Measurements from ENCODE around the gene PSMG3.

The PSMG3 gene, protein sequence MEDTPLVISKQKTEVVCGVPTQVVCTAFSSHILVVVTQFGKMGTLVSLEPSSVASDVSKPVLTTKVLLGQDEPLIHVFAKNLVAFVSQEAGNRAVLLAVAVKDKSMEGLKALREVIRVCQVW

DNA sequence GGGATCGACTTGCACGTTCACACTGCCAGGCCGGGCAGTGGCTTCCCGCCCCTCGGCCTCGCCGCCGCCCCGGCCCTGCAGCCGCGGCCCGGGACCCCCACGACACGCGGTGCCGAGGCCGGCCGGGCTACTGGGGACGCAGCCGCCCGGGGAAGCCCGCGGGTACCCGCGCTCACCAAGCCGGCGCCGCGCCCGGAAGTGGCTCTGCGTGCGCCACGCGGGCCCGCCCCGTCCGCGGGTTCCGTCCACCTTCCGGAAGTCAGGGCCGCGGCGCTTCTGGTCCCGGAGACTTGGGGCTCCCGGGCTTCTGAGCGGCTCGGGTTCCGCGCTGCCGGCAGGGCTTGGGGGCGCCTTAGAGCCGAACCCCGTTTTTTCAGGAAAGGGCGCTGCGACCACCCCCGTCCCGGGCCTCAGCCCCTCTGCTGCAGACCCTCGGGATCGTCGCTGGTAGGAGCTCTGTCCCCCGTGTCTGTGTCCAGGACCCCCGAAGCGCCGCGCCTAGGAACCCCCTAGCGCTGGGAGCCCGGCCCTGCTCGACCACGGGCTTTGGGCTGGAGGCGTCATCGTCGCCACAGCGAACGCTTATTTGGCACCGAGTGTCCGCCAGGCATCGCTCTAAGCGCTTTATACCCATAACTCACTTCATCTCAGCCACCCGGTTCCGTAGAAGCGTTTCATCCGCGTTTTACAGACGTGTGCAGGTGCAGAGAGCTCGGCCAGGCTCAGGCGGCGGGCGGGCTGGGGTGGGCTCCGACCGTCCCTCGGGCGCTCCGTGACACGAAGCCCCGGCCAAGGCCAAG lies at the start of gene PSMG3:
Gene PSMG3, minus strand, starts transcription at position 200 of the 800 bp plus-strand sequence. CDS start 693 bp downstream, outside the sequence.
- peak; percentile 63 to 95 for DNase-seq

DNA sequence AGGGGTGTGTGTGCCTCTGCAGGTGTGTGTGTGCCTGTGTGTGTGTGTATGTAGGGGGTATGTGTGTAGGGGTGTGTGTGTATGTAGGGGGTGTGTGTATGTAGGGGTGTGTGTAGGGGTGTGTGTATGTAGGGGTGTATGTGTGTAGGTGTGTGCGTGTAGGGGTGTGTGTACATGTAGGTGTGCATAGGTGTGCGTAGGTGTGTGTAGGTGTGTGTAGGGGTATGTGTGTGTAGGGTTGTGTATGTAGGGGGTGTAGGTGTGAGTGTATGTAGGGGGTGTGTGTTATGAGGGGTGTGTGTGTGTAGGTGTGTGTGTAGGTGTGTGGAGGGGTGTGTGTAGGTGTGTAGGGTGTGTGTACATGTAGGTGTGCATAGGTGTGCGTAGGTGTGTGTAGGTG lies 48.6 kb upstream of the PSMG3 start:
- DNase-seq: no peak

DNA sequence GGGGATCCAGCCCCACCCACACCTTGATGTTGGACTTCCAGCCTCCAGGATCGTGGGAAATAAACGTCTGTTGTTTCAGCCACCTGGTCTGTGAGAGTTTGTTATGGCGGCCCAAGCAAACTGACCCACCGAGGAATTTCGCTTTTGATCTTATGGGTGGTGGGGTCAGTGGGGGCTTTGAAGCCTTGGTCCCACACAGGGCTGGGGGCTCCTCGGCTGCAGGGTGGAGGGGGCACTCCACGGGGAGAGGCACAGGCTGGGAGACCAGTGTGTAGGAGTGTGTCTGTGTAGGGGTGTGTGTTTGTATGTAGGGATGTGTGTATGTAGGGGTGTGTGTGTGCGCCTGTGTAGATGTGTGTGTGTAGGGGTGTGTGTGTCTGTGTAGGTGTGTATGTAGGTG lies 48.1 kb upstream of the PSMG3 start:
- no peak for DNase-seq

DNA sequence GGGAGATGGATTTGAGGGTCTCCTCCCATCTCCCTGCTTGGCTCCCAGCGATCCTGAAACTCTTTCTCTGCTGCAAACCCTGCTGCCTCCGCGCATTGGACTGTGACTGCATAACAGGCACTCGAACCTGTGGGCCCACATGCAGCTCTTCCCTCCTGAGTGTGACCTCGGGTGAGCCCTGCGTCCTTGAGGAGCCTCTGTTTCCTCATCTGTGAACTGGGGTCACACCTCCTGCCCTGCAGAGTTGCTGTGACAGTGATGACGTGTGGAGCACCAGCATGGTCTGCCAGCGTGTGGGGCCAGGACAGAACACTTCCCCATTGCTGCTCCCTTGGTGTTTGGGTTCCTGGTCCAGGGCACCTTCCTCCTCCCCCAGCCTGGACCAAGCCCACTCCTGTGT lies 46.9 kb upstream of the PSMG3 start:
- no peak for DNase-seq

DNA sequence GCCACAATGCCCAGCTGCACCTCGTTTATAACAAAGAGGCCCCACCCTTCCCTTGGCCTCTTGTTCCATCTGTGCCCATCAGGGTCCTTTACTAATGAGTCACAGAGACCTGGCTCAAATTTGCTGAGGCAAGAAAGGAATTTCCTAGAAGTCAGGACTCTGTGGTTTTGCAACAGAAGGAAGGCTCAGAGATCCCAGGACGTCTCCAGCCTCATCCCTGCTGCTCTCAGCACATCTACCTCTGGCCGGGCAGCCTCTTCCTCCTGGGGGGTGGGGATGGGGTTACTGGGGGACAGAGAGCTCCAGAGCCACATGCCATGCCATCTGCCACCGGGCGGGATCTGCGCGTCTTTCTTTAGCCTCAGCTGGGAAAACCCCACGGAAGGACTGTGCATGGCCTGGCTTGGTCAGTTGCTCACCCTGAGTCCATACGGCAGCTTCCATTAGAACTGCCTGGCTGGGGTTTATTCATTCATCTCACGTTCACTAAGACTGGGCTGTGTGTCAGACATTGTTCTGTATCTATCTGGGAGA lies 41.9 kb upstream of the PSMG3 start:
- DNase-seq: no peak

DNA sequence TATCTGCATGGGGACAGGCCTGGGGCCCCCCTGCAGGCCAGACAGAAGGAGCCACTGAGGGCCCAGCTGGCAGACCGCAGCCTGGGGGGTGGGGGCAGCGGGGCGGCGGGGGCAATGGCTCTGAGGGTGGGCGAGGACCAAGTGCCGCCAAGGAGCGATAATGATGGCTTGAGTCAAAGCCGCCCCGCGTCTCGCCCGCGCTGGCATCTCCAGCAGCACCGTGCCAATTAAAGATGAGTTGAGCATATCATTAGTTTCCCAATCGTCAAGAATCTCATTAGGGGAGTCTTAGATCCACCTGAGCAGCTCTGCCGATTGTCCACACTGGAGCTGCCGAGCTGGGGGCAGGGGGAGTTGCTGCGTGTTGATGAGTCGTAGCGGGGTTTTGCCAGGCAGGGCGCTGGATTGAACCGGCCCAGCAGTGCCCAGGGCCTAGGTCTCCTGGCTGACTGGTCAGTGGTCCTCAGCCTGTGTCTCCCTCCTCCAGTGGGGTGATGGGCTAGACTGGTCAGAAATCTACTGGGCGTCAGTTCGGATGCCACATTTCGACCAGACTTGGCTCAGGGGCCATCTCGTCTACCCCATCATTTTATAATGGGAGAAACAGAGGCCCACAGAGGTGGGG lies 41.0 kb upstream of the PSMG3 start:
- DNase-seq: no peak

DNA sequence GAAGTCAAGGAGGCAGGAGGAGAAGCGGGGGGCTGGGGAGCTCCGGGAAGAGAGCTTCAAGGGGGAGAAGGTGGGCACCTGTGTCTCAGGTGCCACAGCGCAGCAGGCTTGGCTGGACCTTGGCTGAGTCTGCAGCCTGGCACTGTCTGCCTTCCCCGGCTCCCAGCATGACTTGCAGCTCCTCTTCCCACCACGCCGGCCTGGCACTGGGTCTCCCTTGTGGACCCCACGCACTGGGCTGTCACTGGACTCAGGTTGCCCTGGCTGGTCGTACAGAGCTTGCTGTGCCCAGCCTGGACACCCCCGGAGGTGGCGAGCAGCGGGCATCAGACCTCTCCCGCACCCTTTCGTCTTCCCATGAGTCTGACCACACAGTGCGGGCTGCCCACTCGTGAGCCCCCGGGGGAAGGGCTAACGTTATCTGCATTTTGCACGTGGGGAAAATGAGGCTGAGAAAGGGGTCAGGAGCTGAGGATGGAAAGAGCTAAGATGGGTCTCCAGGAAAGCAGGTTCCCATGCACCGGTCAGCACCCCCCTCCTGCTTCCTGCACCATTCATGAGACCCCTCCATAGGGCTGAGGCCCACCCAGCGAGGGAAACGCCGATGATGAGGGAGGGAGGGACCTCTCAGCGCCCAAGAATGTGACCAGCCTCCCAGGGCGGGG lies 40.3 kb upstream of the PSMG3 start:
- DNase-seq: no peak

DNA sequence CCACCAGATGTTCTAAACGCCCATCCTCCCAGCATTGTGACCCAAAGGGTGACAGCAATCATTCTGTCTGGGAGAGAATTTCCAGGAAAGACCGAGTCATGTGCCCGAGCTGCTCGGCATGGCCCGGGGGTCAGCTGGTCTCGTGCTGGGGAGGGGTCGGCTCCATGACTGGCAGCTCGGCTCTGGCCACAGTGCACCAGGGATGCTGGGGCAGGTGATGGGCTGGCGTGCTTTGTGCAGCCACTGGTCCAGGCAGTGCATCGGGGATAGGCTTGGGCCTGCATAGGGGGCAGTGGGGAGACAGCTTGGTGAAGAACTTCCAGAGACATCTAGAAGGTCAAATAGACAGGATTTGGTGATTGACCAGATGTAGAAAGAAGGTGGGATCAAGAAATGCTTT lies 39.2 kb upstream of the PSMG3 start:
- DNase-seq: no peak

DNA sequence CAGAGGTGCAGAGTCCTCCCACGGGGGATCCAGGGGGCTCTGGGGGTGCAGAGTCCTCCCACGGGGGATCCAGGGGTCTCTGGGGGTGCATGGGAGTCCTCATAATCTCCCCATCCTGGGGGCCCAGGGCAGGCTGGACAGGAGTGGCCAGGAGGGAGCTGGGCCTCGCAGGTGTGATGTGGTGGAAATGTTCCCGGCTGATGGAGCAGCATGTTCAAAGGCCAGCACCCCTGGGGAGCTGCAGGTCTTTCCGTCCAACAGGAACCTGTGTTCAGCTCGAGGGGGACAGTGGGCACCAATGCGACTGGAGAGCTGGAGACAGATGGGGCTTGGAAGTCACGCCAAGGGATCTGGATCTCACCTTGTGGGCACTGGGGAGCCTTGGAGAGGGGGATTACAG lies 38.5 kb upstream of the PSMG3 start:
- no peak for DNase-seq

DNA sequence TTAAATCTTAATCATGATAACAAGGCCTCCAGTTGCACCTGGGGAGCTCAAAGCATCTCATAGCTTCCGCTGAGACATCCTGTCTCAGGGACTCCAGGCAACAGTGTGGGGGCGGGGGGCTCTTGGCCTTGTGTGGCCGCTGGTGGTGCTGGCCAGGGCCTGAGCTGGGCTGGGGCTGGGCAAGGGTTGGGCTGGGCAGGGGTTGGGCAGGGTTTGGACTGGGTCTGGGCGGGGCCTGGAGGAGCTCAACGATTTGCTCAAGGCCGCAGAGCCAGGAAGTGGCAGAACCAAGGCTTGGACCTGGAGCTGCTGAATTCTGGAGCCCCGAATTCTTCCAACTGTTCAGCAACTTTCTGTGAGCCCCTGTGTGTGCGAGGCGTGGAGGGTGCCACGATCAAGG lies 37.9 kb upstream of the PSMG3 start:
- no peak for DNase-seq

DNA sequence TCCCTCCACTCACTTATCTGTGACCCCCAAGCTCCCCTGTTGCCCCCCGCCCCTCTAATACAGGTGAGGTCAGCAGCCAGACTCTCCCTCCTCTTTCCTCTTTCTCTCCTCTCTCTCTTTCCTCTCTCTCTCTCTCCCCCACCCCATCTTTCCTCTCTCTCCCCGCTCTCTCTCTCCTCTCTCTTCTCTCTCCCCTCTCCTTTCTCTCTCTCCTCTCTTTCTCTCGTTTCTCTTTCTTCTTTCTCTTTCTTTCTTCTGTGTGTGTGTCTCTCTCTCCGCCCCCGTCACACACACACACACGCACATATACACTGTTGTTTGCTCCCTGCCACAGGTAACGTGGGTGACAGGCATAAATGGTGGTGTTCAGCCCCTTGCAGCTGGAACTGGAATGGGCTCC lies 37.2 kb upstream of the PSMG3 start:
- DNase-seq: no peak

DNA sequence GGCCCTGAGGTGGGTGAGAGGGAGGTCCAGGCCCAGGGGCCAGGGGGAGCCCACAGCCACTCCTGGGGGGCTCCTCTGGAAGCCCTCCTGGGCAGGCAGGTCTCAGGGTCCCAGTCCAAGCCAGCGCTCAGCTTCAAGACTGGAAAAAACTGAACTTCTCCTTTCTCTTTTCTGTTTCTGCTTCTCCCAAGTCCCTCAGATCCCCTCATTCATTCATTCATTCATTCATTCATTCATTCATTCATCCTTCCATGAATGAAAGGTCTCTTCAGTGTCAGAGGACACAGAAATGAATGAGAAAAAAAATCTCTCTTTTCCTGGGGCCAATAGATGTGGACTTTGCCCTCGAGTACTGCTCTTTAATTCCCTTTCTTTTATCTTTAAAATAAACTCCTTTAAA lies 34.6 kb upstream of the PSMG3 start:
- no peak for DNase-seq

DNA sequence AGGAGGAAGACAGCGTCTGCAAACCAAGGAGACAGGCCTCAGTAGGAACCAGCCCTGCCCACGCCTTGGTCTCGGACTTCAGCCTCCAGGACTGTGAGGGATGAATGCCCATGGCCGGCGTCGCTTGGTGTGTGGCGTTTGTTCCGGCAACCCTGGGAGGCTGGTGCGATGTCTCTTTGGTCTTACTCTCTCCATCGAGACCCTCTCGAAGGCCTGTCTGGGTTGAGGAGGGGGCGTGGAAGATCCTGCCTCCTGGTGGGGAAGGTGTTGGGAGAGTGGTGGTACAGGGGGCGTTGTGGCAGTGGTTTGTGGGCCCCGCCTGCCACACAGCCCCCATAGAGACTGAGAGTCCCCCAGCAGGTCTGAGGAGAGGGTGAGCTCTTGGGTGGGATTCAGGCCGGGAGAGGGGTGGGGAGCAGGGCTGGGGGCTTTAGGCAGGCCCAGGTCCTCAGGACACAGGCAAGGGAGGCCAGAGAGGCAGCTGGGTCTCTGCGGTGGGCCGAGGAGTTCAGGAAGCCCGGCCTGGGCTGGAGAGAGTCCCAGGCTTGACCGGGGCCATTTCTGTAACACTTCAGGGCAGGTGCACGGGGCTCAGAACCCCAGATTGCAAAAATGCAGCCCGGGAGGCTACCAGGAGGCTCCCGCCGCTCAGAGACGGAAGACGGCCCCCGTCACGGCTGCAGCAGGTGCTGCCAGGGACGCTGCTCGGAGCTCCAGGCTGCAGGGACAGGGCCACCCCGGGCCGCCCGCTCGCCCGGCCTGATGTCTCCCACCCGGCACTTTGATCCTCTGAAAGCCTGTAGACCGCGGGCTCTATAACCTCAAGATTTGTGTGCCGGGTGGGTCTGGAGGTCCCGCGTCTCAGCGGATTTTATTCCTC lies 33.8 kb upstream of the PSMG3 start:
- no peak for DNase-seq

DNA sequence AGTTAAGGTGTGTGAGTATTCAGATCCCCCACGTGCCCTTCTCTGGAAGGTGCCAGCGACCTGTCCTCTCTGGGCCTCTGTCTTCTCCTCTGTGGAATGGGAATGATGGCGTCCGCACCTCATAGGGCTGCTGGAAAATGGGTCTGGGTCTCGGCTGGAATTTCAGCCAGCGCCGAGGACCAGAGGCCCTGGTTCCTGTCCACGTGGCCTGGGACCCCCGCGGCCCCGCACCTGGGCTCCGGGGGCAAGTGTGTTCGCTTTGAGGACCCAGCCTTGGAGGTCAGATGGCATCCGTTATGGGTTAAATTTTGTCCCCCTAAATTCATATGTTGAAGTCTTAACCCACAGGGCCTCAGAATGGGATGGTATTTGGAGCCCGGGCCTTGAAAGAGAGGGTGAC lies 32.6 kb upstream of the PSMG3 start:
- DNase-seq: no peak

DNA sequence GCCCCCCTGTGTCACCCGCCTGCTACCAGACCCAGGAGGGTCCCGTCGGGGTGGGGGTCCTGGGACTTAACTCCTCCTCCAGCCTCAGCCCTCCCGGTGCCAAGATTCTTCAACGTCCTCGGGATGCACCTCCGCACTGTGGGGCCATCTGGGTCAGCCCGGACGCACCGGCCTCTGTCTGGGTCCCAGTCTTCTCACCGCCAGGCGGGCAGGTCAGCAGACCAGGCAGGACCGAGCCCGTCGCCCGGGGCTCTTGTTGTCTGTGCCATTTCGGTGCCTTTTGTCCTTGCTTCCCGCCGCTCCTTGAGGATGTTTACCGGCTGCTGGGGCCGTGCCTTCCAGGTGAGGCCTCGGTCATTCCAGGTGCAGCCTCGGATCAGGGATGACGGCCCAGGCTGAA lies 32.1 kb upstream of the PSMG3 start:
- no peak for DNase-seq

DNA sequence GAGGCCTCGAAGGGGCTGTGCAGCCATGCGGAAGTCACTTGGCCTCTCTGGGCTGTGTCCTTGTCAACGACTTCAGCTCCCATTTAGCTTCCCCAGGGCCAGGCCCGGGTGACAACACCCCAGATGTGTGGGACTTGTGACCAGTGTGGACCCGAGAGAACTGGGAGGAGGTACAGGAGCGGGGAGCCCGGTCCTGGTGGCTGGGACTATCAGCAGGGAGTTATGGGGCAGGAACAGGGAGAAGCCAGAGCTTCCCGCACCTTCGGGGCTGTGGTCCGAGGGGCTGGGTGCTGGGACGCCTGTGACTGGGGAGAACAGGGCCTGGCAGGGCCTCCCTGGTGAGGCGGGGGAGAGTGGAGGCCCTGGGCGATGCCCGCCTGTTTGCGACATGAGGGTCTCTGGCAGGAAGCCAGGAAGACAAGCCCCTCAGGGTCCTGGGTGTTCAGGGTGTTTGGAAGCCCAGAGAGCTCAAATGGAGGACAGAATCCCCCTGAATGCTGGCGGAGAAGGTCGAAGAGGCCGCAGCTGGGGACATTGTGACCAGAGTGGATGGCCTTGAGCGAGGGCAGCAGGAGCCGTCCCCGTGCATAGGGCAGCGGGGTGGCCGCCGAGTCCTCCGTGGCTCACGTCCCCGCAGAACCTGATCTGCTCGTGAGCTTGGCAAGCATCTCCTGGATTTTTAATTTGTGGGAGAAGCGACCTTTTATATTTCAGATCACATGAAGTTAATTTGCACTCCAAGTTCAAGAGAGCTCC lies 30.0 kb upstream of the PSMG3 start:
- no peak for DNase-seq

DNA sequence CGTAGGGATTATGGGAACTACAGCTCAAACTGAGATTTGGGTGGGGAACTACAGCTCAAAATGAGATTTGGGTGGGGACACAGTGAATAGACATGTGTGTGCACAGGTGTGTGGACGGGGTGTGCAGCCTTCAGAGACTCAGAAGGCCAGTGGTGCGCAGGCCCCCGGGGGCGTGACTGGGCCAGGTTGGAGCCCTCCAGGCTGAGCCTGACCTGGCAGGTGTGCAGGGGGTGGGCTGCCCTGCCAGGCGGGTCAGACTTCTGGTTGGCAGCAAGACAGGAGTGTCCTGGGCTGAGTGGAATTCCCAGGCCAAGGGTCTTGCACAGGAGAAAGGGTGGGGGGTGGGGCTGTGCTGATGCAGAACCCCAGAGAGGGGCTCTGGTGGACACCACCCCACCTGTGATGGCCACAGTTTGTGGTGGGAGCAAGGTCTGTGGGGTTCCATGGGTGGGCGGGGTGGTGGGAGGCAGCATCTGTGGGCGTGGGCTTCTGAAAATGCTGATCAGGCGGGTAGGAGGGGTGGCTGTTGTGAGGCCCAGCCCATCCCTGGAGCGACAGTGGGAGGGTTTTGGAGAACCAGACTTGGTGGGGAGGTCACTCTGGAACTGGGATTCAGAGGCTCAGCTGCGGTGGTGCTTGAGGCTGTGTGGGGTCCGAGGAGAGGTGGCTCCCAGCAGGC lies 29.3 kb upstream of the PSMG3 start:
- DNase-seq: no peak

DNA sequence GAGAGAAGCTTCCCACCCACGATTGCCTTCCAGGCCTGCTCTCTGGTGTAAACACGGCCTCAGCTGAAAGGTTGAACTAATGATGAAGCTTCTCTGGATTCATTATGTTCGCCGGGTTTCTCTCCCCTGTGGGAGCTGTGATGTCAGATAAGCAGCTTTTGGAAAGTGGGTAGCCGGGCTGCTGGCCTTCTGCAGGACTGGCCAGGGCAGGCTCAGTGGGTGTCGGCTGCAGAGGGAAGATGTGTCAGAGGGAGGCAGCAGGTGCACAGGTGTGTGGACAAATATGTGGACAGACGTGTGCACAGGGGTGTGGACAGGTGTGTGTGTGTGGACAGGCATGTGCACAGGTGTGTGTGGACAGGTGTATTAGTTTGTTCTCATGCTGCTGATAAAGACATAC lies 28.5 kb upstream of the PSMG3 start:
- no peak for DNase-seq

DNA sequence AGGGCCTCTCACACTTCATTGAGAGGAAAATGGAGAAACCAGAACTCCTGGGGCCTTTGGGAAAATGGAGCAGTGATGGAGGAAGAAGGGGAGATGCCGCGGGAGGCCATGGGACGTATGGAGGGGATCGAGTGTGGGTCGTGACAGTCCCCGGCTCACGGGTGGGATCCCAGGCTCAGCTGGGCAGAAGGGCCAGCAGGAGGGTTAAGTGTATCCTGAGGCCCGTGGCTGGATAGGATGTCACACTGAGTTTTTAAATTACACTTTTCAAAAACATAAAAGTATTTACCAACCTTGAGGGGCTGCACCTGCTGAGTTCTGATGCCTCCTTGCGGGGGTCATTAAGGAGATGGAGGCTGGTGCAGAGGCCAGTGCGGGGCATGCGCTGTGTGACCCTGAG lies 28.0 kb upstream of the PSMG3 start:
- DNase-seq: no peak

DNA sequence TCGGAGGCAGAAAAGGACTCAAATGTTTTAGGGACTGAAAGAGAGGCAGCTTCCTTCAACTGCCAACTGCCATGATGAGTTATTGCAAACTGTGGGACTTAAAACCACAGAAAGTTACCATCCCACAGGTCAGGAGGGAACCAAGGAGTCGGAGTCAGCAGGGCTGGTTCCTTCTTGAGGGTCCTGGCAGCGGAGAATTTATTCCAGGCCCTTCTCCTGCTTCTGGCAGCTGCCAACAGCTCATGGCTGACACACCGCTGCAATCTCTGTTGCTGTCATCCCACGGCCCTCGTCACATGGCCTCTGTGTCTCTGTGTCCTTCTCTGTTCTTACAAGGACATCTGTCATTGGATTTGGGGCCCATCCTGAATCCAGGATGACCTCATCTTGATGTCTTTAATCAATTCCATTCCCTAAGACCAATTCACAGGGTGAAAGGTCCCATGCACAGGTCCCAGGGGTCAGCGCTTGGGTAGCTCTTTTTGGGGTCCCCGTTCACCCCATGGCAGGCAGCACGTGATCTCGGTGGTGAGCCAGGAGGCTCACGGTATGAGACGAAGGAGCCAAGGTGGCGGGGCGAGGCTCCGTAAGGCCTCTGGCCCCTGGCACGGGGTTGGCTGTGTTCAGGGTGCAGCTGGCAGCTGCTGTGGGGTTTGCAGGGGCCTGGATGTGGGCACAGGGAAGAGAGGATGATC lies 27.4 kb upstream of the PSMG3 start:
- DNase-seq: no peak

Data from NCI-H526 (cell line).